ENCODE results near the gene SAFB. TPM values are rescaled to one million over a fixed set of nuclear protein-coding genes. Genes with fewer than 3 reads are reported as not detected.
A peak's percentile ranks its signal among the peaks of the same experiment; 100 is the strongest.

The SAFB gene
- total RNA-seq, 1 donor from 2014 or later: 113 TPM

DNA sequence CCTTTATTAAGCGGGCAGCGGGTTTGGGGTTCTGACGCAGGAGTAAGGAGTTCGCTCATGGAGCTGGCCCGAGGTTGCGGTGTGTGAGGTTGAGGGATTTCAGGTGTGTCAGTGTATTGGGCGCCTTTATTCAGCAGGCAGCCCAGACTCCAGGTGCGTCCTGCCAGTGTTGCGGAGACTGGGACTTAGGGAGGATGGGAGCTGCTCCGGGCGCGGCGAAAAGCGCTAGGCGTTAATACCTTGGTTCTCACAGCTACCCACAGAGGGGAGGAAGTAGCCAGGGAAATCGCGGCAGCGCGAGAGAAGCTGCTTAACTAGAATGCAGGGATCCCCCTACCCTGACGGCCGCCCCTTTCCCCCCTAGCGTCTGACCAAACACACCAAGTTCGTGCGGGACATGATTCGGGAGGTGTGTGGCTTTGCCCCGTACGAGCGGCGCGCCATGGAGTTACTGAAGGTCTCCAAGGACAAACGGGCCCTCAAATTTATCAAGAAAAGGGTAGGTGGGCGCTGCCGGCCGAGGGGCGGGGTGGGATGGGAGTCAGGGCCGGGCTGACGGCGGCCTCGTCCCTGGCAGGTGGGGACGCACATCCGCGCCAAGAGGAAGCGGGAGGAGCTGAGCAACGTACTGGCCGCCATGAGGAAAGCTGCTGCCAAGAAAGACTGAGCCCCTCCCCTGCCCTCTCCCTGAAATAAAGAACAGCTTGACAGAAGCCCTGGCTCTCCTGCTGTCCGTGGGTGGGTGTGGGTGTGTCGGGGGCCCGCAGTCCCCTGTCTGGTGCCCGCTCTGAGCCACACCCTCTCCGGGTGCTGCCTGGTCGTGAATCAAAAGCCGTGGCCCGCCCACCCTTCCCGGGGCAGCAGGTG, 68.3 kb downstream of the SAFB start:
- Mint-ChIP-seq H3K27ac (ENCODE audit: unreplicated experiment) (peak overlapping the region; percentile 61), H3K36me3 (ENCODE audit: low read depth, unreplicated experiment) (peaks cover 16% of the 10 kb centered on the region), H3K4me1 (ENCODE audit: unreplicated experiment) (peaks cover 14% of the 10 kb centered on the region), H3K9me3 (ENCODE audit: unreplicated experiment) (no peaks in the 10 kb centered on the region), H3K27me3 (ENCODE audit: unreplicated experiment) (peaks cover 12% of the 10 kb centered on the region), H3K4me3 (ENCODE audit: unreplicated experiment) (peak overlapping the region; percentile 98)
- DNase-seq (ENCODE audit: low spot score): no peak
- TF ChIP-seq, protein P1, sequence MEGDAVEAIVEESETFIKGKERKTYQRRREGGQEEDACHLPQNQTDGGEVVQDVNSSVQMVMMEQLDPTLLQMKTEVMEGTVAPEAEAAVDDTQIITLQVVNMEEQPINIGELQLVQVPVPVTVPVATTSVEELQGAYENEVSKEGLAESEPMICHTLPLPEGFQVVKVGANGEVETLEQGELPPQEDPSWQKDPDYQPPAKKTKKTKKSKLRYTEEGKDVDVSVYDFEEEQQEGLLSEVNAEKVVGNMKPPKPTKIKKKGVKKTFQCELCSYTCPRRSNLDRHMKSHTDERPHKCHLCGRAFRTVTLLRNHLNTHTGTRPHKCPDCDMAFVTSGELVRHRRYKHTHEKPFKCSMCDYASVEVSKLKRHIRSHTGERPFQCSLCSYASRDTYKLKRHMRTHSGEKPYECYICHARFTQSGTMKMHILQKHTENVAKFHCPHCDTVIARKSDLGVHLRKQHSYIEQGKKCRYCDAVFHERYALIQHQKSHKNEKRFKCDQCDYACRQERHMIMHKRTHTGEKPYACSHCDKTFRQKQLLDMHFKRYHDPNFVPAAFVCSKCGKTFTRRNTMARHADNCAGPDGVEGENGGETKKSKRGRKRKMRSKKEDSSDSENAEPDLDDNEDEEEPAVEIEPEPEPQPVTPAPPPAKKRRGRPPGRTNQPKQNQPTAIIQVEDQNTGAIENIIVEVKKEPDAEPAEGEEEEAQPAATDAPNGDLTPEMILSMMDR (IDR thresholded peaks at IDR 0.05; ENCODE audit: unreplicated experiment): no peak

GRCh38 chr19:5691822-5692722, 69.2 kb downstream of the SAFB start:
- H3K27ac Mint-ChIP-seq (ENCODE audit: unreplicated experiment): peak overlapping the region; percentile 42
- peaks cover 16% of the 10 kb centered on the region for H3K36me3 Mint-ChIP-seq (ENCODE audit: low read depth, unreplicated experiment)
- H3K27me3 Mint-ChIP-seq (ENCODE audit: unreplicated experiment): peaks cover 12% of the 10 kb centered on the region
- peaks cover 14% of the 10 kb centered on the region for H3K4me1 Mint-ChIP-seq (ENCODE audit: unreplicated experiment)
- DNase-seq (ENCODE audit: low spot score): no peak
- TF ChIP-seq, protein P1 (IDR thresholded peaks at IDR 0.05; ENCODE audit: unreplicated experiment): no peak
- no peaks in the 10 kb centered on the region for H3K9me3 Mint-ChIP-seq (ENCODE audit: unreplicated experiment)
- H3K4me3 Mint-ChIP-seq (ENCODE audit: unreplicated experiment): peak overlapping the region; percentile 98

- Mint-ChIP-seq H3K9me3 (ENCODE audit: unreplicated experiment) (no peaks in the 10 kb centered on the region), H3K4me3 (ENCODE audit: unreplicated experiment) (peak overlapping the region; percentile 65), H3K27me3 (ENCODE audit: unreplicated experiment) (peaks cover 12% of the 10 kb centered on the region), H3K27ac (ENCODE audit: unreplicated experiment) (peak overlapping the region; percentile 42), H3K4me1 (ENCODE audit: unreplicated experiment) (peaks cover 14% of the 10 kb centered on the region), H3K36me3 (ENCODE audit: low read depth, unreplicated experiment) (peaks cover 16% of the 10 kb centered on the region)
- TF ChIP-seq, protein P1 (IDR thresholded peaks at IDR 0.05; ENCODE audit: unreplicated experiment): no peak
- DNase-seq (ENCODE audit: low spot score): no peak
These were observed 69.9 kb downstream of the SAFB start for GRCh38 chr19:5692723-5693194.

- peaks cover 12% of the 10 kb centered on the region for H3K27me3 Mint-ChIP-seq (ENCODE audit: unreplicated experiment)
- peak overlapping the region; percentile 24 for H3K27ac Mint-ChIP-seq (ENCODE audit: unreplicated experiment)
- TF ChIP-seq, protein P1 (IDR thresholded peaks at IDR 0.05; ENCODE audit: unreplicated experiment): no peak
- no peak overlapping the region for H3K4me3 Mint-ChIP-seq (ENCODE audit: unreplicated experiment)
- H3K4me1 Mint-ChIP-seq (ENCODE audit: unreplicated experiment): peaks cover 10% of the 10 kb centered on the region
- no peak for DNase-seq (ENCODE audit: low spot score)
- H3K9me3 Mint-ChIP-seq (ENCODE audit: unreplicated experiment): no peaks in the 10 kb centered on the region
- H3K36me3 Mint-ChIP-seq (ENCODE audit: low read depth, unreplicated experiment): peaks cover 12% of the 10 kb centered on the region
These were observed 70.6 kb downstream of the SAFB start for GRCh38 chr19:5693195-5694166.
